GM21576 (cell line): ENCODE data around the gene HOXD3.

Experiments
- ATAC-seq: cut with Tn5 transposase; IDR thresholded peaks from one replicate; pipeline ENCODE4 v1.9.1; 2021; ENCODE audit warnings: mild to moderate bottlenecking, moderate library complexity; ENCODE audit not compliant: unreplicated experiment

The HOXD3 gene

DNA sequence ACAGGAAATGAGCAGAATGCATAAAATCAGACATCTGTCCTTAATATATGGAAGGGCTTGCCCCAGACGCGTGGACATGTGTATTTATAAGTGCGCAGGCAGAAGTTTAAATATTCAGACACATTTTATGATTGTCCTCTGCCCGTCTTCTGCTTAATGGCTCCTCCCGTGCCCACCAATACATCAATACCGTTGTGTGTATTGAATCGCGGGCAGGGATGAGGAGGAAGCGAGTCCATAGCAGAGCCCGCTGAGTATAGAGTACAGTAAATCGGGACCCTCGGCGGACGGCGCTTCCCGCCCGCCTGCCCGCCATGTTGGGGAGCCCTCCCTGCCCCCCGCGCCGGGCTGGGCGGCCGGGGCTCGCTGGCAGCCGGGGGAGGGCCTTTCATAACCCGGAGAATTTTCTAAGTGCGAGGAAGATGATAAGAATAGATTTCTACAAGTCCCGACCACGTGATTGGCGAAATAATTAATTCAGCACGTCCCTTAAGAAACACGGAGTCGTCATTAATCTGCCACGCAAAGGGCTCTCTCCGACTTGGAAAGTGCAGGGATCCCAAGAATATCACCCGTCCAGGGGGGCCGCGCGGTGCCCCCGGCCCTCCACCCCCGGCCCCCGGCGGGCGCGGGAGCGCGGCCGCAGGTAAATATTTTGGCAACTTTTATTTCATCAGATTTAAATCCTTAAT, at the start of gene HOXD3:
TSS of gene HOXD3 (plus strand) at position 501 of the 692 bp plus-strand sequence. CDS start 11,808 bp downstream, outside the sequence.
- ATAC-seq: no peak

DNA sequence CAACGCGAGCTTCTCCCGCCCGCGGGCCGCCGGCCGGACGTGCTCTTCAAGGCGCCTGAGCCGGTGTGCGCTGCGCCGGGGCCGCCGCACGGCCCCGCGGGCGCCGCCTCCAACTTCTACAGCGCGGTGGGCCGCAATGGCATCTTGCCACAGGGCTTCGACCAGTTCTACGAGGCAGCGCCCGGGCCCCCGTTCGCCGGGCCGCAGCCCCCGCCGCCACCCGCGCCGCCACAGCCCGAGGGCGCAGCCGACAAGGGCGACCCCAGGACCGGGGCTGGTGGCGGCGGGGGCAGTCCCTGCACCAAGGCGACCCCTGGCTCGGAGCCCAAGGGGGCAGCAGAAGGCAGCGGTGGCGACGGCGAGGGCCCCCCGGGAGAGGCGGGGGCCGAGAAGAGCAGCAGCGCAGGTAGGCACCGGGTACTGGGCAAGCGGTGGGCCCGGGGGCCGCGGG, 49.4 kb upstream of the HOXD3 start:
- ATAC-seq: no peak

DNA sequence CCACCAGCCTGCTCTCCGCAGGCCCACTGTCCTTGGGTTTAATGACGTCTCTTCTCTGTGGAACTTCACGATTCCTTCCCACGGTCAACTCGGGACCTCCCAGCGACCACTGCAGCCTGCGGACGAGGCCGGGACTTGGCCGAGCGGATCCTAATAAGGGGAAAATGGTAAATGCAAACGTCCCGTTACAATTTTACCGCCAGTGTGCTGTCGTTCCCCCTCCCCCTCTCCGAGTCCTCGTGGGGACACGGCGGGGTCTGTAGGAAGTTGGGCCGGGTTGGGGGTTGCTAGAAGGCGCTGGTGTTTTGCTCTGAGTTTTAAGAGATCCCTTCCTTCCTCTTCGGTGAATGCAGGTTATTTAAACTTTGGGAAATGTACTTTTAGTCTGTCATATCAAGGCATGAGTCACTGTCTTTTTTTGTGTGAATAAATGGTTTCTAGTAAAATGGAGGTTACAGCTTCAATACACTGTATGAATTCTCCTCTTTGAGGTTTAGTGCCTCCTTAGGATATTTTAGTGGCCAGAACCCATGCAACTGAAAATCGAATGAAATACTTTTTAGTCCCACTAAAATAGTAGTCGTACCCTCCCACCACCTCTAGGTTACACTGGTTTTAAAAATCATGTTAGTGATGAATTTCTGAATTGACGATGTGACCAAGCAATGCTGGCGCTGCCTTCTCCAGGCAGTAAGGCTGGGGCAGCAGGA, 47.8 kb upstream of the HOXD3 start:
- no peak for ATAC-seq

DNA sequence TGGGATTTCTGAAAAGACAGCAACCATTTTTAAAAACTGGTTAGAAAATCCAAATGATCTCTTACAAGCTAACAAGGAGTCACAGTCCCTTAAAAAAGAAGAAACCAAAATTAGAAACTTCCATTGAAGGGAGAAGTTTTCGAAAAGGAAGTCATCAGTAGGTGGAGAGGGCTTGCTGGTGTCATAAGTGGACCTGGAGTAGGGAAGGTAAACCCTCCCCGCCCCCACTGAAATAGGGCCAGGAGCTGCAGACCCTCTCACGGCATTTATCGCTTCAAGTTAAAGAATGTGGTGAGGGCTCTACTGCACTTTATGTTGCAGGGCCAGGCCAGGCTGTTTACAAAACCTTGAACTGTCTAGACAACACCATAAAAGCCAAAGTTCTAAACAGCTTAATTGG, 47.2 kb upstream of the HOXD3 start:
- ATAC-seq: no peak

DNA sequence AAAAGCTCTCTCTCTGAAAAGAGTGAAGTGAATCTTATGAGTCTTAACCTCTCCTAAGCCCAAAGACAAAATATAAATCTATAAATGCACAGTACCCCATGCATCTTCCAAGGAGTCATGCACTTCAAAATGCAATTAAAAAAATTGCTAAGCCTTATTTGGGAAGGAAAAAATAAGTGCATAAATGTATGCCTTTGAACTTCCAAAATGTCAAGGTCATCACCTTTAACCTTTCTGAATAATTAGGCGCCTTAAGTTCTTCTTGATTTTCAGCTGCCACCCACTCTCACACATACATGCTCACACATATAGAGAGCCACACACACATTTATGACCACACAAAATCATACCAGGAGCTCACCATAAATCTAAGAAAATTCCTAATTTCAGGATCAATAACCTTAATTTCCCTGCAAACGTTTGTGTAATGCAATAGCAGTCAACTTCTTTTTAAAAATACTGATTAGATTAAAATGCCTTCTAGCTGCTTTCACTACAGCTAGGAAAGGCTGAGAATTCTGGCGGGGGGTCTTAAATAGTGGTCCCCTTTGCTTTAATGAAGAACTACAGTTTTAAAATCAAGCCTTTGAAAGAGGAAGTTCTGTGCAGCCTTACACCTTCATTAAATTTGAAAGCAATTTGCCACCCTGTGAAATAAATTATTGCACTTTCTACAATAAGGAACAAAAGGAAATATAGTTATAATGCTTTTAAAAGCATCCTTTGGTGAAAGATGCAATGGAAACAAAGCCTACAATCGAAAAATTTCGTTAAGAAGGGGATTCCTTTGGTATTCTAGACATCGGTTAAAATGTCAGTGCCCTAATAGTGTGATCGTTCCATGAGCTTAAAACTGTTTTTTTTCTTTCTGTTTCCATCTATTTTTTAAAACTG, 46.4 kb upstream of the HOXD3 start:
- ATAC-seq: no peak

DNA sequence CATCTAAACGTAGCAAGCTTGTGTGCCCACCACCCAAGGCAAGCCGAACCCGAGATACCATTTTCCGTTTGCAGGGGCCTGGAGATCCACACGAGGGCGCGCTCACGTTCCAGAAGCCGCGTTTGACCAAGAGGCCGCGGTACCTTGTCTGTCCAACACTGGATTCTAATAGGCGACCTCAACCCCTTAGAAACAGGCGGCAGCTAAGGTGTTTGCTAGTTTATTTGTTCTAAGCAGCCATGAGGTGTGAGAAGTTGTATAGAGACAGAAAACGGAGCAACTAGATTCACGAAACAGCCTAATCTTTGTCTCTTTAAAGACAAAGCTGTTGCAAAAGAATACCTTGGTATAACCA, 45.8 kb upstream of the HOXD3 start:
- no peak for ATAC-seq

DNA sequence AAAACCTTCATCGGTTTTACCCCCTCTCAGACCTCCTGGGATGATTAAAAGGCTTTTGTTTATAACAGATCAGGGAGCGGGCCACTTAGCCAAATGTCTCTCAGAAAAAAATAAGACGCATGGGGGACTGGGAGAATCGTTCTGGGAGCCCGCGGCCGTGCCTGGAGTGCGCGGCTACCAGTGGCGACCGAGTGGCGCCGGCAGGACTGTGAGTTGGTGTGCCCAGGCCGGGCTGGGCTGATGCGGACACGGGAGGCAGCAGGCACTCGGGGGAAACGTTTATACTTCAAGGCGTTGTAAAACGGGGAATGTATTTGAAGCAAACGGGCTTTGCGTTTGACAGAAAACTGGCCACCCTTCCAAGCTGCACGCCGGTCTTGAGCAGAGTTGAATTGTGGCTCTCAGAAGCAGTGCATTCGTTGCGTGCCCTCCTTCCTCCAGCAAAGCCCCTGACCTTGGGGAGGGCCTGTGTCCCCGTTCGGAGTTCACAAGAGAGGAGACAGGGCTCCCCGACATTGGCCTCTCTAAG, 45.2 kb upstream of the HOXD3 start:
- ATAC-seq: no peak

DNA sequence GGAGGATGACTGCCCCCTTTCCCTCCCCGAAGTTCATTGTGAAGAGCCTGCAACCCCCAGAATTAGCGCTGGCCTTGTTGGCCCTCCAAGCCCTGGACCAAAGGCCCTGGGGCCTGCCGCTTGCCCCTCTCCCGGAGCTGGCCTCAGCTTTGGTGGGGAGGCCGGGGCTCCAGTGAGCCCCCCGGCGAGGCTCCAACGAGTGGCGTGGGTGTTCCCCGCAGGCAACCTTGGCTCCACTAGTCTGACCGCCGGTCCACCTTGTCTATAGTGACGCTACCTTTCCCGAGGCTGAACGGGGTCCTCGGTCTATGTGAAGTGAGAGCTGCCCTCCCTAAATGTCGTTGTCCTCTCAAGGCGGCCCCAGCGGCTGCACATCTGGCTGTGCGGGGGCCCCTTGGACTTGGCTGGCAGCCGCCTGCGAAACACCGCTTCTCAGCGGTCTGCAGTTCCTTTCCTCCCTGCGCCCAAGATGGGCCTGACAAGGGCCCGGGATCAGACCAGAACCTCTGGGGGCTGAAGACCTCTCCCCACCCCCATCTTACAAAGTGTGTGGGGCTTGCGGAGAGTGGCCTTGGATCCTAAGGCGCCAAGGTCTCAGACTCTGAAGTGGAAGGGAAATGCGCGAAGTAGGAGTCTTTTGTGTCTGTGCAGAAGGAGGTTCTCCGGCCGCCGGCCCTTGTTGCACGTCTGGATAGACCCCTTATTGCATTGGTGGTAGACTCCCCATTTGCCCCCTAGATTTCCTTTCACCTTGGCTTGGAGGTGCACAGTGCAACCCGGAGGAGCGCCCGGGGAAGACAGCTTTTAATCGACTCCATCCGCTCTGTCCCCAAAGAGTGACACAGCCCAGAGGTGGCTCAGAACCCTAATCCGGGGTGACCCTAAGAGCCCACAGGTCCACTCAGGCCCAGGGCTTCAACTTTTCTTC, 44.5 kb upstream of the HOXD3 start:
- ATAC-seq: no peak

DNA sequence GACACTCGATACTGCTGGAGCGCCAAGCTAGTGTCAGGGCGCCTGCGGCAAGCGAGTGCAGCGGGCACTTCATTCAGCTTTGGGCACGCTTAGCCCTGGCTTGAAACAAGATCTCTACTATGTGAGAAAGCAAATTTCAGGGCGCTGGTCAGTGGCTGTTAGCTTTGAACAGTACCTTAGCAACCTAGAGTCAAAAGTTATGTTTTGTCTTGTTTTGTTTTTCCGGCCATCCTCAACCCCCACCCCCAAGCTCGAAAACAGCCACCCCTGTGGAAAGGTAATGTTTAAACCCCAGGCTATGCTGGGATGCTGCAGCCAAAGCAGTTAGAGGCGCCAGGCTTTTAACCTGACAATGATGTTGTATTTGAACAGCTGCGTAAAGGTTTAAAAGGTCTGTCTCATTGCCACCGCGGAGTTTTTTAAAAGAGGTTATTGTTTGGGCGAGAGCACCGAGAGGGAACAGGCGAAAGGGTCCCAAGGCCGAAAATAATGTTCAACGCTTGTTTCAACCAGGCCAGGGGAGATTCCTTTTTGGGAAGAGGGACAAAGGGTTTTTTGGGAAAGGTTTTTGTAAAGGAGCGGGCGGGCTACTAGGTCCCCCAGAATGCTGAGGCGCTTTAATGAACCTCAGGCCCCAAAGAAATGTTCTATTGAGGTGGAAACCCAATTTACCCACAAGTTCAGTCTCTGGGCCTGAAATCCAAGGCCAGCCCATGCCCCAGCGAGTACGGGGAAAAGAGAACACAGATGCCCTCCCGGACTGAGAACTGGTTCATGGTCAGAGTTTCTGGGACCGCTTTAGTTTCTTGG, 42.8 kb upstream of the HOXD3 start:
- ATAC-seq: no peak

DNA sequence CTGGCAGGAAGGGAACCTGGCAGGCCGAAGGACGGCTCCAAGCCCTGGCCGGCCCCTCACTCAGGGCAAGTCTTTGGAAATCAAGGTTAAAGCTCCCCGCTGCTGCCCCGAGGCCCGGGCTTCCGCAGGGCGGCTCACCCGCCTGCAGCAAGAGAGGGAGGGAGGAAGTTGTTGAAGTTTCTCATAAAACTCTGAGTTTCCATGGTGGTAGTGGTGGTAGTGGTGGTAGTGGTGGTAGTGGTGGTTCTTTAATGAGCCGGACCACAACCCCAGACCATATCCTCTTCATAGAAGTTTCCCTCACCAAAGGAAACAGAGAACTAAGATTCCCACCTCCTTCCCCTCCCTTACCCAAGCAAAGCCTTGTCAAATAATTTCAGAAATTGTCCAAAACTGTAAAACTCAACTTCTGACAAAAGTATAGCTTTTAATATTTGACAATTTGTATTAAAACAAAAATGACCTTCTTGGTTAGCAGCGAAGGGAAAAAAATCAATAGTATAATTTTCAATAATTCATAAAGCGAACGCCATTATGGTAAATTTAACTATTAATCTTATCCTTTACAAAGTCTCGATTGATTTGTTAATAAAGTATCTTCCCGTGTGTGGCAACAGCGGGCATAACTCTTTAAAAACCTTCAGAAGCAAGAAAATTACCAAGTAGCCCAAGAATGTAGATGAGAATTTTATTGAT, 42.0 kb upstream of the HOXD3 start:
- no peak for ATAC-seq

DNA sequence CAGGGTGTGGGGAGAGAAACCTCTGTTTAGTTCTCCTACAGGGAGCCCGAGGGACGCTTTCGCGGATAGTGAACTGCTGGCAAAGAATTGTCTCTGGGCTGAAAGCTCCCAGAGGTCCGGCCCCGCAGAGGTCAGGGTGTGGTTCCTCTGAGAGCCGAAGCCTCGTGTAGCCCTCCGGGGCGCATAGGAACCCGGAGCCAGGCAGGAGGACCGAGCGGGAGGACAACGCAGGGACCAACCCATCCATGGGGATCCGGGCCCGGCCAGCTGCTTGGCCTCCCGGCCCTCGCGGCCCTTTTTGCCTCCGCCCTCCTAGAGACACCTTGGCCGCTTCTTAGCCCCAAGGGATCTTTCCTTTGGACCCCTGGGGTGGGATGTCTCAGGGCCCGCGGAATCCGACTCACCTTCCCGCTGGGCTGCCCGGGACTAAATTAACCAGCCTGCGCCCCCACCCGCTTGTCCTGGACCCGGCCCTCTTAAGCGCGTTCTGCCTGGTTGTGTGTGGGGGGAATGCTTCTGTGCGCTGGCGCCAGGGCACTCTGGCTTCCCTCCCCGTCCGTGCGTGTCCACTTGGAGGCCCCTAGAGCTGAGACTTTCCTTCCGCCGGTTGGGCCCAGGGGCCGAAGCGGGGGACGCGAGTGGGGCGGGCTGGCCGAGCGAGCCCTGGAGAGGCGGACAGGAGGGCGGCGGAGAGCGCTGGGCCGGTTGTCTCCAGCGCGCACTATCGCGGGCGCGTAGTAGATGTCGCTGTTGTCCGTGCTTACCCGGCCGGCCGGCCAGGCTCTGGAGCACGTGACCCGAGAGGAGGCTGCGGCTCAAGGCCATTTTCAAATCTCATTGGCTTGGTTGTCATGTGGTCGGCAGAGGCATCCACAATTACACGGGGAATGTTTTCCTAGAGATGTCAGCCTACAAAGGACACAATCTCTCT, 41.0 kb upstream of the HOXD3 start, which contains the start of gene HOXD10:
TSS of gene HOXD10 (plus strand) at position 896 of the 931 bp plus-strand sequence. CDS start 56 bp downstream, outside the sequence.
- no peak for ATAC-seq

DNA sequence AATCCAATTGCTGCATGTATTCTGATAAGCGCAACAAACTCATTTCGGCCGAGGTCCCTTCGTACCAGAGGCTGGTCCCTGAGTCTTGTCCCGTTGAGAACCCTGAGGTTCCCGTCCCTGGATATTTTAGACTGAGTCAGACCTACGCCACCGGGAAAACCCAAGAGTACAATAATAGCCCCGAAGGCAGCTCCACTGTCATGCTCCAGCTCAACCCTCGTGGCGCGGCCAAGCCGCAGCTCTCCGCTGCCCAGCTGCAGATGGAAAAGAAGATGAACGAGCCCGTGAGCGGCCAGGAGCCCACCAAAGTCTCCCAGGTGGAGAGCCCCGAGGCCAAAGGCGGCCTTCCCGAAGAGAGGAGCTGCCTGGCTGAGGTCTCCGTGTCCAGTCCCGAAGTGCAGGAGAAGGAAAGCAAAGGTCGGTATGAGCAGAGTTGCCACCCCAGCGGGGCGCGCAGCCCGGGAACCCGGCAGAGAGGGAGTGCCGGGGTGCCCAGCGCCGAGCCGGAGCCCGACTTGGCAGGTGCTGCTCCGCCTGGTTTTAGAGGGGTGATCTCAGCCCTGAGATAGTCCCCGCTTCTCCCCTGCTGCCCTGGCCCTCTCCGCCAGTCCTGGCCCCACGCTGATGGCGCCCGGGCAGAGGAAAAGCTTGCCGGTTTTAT, 39.8 kb upstream of the HOXD3 start:
- no peak for ATAC-seq

DNA sequence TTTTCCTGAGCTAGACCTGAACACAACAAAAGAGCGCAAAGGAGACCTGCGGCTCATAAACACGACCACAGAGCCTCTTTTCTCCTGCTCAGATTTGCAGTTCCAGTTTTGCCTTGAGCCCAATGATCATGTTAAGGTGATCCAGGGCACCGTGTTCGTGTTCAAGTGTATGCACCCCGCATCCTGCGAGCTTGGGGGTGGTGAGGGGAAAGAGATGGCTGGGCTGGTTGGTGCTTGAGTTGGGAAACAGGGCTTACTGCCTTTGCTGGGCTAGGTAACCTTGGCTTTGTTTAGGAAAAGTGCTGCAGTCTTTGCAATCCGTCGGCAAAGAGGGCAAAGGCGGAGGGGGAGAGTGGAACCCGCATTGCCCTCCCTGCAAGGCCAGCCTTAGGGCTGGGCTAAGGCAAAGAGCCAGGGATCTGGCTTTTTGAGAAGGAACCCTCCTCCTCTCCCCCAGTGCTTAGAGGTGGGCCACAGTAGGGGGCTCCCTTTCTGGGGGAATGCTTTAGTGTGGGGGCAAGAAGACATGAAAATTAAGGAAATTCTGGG, 39.2 kb upstream of the HOXD3 start:
- no peak for ATAC-seq

DNA sequence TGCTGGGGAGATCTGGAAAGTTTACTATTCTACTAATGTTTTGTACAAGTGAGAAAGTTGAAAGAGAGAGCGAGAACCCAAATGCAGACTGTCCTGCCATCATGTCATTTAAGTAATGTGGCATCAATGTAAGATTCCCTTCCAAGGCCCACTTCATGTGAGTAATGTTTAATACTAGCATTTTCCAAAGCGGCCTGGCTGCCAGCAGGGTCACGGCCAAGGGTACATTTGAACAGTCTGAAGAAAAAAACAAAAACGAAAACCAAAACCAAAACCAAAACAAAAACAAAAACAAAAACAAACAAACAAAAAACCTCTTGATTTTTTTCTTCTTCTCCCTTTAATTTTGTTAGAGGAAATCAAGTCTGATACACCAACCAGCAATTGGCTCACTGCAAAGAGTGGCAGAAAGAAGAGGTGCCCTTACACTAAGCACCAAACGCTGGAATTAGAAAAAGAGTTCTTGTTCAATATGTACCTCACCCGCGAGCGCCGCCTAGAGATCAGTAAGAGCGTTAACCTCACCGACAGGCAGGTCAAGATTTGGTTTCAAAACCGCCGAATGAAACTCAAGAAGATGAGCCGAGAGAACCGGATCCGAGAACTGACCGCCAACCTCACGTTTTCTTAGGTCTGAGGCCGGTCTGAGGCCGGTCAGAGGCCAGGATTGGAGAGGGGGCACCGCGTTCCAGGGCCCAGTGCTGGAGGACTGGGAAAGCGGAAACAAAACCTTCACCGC, 38.3 kb upstream of the HOXD3 start:
- ATAC-seq: no peak

DNA sequence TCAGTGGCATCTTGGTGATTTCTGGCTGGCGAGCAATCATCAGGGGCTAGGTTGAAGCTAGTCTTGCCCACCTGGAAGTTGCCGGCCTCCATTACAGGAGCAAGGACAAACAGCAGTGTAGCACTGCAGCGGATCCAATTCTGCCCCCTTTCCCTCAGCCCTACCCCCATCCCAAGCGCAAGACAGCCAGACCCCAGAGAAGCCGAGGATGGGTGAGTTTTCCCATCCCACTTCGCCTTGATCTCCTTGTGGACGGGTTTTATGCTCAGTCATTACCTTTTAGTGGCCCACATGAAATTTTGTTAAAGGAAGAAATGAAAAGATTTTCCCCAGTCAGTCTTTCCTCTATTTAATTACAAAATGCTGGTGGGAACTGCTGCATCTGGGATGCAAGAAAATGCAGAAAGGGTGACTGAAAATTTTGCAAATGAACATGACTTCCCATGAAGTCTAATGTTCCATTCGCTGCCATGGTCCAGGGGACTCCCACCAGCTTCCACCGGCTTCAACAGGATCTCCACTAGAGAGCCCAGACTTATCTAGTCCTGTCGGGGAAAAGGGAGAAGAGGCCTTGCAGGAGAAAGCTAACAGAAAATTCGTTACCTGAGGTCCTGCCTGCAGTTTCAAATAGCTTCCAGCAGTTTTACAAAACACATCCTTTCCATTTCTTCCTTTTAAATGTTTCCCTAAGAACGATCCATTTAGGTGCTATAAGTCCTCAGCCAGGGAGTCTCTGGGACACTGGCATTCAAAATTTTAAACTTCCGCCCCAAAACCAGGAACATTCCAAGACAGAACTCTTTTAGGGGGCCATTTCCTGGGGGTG, 36.5 kb upstream of the HOXD3 start:
- ATAC-seq: no peak
